ENCODE measurements around the gene ANO7.

GRCh38 chr2:241271706-241272302, 83.3 kb downstream of the ANO7 start:
- TF ChIP-seq, protein P1, sequence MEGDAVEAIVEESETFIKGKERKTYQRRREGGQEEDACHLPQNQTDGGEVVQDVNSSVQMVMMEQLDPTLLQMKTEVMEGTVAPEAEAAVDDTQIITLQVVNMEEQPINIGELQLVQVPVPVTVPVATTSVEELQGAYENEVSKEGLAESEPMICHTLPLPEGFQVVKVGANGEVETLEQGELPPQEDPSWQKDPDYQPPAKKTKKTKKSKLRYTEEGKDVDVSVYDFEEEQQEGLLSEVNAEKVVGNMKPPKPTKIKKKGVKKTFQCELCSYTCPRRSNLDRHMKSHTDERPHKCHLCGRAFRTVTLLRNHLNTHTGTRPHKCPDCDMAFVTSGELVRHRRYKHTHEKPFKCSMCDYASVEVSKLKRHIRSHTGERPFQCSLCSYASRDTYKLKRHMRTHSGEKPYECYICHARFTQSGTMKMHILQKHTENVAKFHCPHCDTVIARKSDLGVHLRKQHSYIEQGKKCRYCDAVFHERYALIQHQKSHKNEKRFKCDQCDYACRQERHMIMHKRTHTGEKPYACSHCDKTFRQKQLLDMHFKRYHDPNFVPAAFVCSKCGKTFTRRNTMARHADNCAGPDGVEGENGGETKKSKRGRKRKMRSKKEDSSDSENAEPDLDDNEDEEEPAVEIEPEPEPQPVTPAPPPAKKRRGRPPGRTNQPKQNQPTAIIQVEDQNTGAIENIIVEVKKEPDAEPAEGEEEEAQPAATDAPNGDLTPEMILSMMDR (IDR thresholded peaks at IDR 0.05) = no peak
- no peak for TF ChIP-seq POLR2A (IDR thresholded peaks at IDR 0.05)
